ENCODE data around the gene SLC25A48.
A peak's percentile ranks its signal among the peaks of the same experiment; 100 is the strongest.

SLC25A48 gene

GRCh38 chr5:135905144-135905543 lies 70.7 kb downstream of the SLC25A48 start:
- H3K4me1 ChIP-seq (ENCODE audit: insufficient read depth, low read length) = no peaks in the 10 kb centered on the region
- H3K9ac ChIP-seq (ENCODE audit: low read length) = no peak overlapping the region
- no peak overlapping the region for H3K4me3 ChIP-seq (ENCODE audit: low read depth in 1 of 2, low read length in 2 of 2)
- H3K9me3 ChIP-seq (ENCODE audit: low read length) = no peaks in the 10 kb centered on the region
- H3K27me3 ChIP-seq (ENCODE audit: control insufficient read depth in 1 of 2, insufficient read depth in 2 of 2, low read length in 2 of 2) = no peaks in the 10 kb centered on the region
- H3K27ac ChIP-seq (ENCODE audit: low read depth, low read length) = no peak overlapping the region
- no peaks in the 10 kb centered on the region for H3K36me3 ChIP-seq (ENCODE audit: insufficient read depth, low read length)

GRCh38 chr5:135913713-135914626 lies 79.5 kb downstream of the SLC25A48 start:
- Histone ChIP-seq H3K9ac (ENCODE audit: low read length) (no peak overlapping the region), H3K4me1 (ENCODE audit: insufficient read depth, low read length) (no peaks in the 10 kb centered on the region), H3K9me3 (ENCODE audit: low read length) (no peaks in the 10 kb centered on the region), H3K27me3 (ENCODE audit: control insufficient read depth in 1 of 2, insufficient read depth in 2 of 2, low read length in 2 of 2) (peaks cover 0 to 6% of the 10 kb centered on the region in 2 donors), H3K4me3 (ENCODE audit: low read depth in 1 of 2, low read length in 2 of 2) (no peak overlapping the region), H3K27ac (ENCODE audit: low read depth, low read length) (no peak overlapping the region), H3K36me3 (ENCODE audit: insufficient read depth, low read length) (no peaks in the 10 kb centered on the region)

GRCh38 chr5:135915466-135916001 lies 81.1 kb downstream of the SLC25A48 start:
- Histone ChIP-seq H3K36me3 (ENCODE audit: insufficient read depth, low read length) (no peaks in the 10 kb centered on the region), H3K27me3 (ENCODE audit: control insufficient read depth in 1 of 2, insufficient read depth in 2 of 2, low read length in 2 of 2) (peaks cover 0 to 6% of the 10 kb centered on the region in 2 donors), H3K9ac (ENCODE audit: low read length) (no peak overlapping the region), H3K4me3 (ENCODE audit: low read depth in 1 of 2, low read length in 2 of 2) (no peak overlapping the region), H3K27ac (ENCODE audit: low read depth, low read length) (no peak overlapping the region), H3K9me3 (ENCODE audit: low read length) (no peaks in the 10 kb centered on the region), H3K4me1 (ENCODE audit: insufficient read depth, low read length) (no peaks in the 10 kb centered on the region)

DNA sequence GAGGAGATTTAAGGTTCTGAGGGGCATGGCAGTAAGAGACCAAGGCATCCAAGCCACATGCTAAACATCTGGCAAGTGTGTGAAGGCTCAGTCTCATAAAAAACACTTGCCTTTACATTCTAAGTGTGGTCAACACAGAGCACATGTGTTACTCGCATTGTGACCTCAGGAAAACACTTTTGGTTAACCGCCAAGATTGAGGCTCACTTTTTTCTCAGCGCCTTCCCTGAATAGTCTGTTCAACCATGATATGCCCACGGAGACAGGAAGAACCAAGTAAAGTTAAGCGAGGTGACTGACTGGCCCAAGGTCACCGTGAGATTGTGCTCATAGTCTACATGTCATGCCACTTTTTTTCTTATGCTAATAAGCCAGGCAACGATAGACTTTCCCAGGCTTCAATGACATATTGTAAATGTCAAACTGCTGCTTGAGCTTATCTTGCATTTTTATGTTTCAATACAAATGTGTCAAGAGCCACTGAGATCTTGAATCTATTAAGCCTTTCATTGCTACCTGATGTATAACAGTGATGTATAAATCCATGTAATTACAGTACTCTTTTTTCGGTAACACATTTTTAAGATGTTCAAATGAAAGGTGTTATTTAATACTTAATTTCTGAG lies 82.3 kb downstream of the SLC25A48 start:
- Histone ChIP-seq H3K4me3 (ENCODE audit: low read depth in 1 of 2, low read length in 2 of 2) (no peak overlapping the region), H3K27me3 (ENCODE audit: control insufficient read depth in 1 of 2, insufficient read depth in 2 of 2, low read length in 2 of 2) (peaks cover 0 to 6% of the 10 kb centered on the region in 2 donors), H3K36me3 (ENCODE audit: insufficient read depth, low read length) (no peaks in the 10 kb centered on the region)

DNA sequence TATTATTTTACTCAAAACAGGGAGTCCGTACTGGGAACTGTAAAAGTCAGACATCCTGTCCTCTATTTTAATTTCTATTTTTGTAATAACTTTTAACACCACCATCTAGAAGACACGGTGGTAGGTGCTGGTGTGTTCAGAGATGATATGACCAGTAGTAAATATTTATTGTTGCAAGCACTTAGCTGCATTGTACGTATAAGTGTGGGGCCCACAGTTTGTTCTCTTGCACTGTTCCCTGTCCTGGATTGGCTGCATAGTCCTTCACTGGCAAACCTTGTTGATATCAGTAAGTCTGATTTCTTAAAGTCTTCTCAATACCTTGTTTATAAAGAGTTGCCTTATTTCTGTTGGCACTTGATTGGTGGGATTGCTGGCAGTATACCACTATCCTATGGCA lies 85.7 kb downstream of the SLC25A48 start:
- H3K4me1 ChIP-seq (ENCODE audit: insufficient read depth, low read length) = no peaks in the 10 kb centered on the region
- peaks cover 0 to 6% of the 10 kb centered on the region in 2 donors for H3K27me3 ChIP-seq (ENCODE audit: control insufficient read depth in 1 of 2, insufficient read depth in 2 of 2, low read length in 2 of 2)
- H3K9ac ChIP-seq (ENCODE audit: low read length) = no peak overlapping the region
- H3K4me3 ChIP-seq (ENCODE audit: low read depth in 1 of 2, low read length in 2 of 2) = no peak overlapping the region
- no peak overlapping the region for H3K27ac ChIP-seq (ENCODE audit: low read depth, low read length)
- H3K36me3 ChIP-seq (ENCODE audit: insufficient read depth, low read length) = no peaks in the 10 kb centered on the region
- no peaks in the 10 kb centered on the region for H3K9me3 ChIP-seq (ENCODE audit: low read length)

More for the DNA sequence above, 82.3 kb downstream of the SLC25A48 start:
- Histone ChIP-seq H3K9me3 (ENCODE audit: low read length) (no peaks in the 10 kb centered on the region), H3K9ac (ENCODE audit: low read length) (no peak overlapping the region), H3K4me1 (ENCODE audit: insufficient read depth, low read length) (no peaks in the 10 kb centered on the region), H3K27ac (ENCODE audit: low read depth, low read length) (no peak overlapping the region)

- Histone ChIP-seq H3K27me3 (ENCODE audit: control insufficient read depth in 1 of 2, insufficient read depth in 2 of 2, low read length in 2 of 2) (peaks cover 3 to 6% of the 10 kb centered on the region in 2 donors), H3K4me1 (ENCODE audit: insufficient read depth, low read length) (no peaks in the 10 kb centered on the region), H3K36me3 (ENCODE audit: insufficient read depth, low read length) (no peaks in the 10 kb centered on the region), H3K4me3 (ENCODE audit: low read depth in 1 of 2, low read length in 2 of 2) (no peak overlapping the region), H3K9ac (ENCODE audit: low read length) (no peak overlapping the region), H3K9me3 (ENCODE audit: low read length) (no peaks in the 10 kb centered on the region), H3K27ac (ENCODE audit: low read depth, low read length) (no peak overlapping the region)
Observed at GRCh38 chr5:135921388-135921787, 86.9 kb downstream of the SLC25A48 start.

DNA sequence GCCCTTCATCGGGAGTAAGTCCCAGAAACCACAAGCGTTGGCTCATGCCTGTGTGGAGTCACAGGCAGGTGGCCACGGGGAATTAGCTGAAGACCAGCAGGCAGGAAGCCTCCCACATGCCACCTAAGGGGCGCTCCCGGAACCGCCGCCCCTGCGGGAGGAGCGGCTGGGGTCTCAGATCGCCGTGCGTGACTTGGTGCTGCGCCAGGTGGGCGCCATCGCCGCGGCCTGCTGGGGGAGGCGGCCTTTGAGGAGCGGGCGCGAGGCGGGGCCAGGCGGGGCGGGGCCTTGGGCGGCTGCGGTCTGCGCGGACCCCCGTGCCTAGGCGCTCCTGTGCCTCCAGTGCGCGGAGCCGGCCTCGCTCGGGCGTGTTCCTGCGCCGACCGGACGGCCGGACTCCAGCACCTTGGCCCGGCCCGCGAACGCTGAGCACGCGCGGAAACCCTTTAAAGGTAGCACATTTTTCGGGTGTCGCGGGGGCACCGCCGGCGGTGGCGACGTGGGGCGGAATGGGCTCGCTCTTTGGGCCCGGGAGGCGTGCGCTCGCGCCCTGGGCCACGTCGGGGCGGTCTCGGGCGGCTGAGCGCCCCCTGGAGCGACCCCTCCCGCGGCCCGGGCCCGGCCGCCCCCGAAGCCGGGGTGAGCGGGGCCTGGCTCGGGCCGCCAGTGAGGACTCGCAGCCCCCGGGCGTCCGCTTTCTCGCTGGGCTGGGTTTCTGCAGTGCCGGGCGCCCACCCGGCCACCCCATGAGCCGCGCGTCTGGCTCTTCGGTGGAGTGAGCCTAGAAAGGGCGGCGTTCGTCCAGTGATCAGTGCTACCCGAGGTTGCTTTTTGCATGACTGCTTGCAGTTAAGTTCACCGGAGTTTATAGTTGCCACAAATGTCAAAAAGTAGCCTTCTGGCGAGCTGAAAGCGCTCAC lies 95.8 kb downstream of the SLC25A48 start:
- Histone ChIP-seq H3K27me3 (ENCODE audit: control insufficient read depth in 1 of 2, insufficient read depth in 2 of 2, low read length in 2 of 2) (peaks cover 13 to 16% of the 10 kb centered on the region in 2 donors), H3K27ac (ENCODE audit: low read depth, low read length) (no peak overlapping the region), H3K4me3 (ENCODE audit: low read depth in 1 of 2, low read length in 2 of 2) (peak overlapping the region in 1 of 2 donors; percentile 35), H3K9ac (ENCODE audit: low read length) (no peak overlapping the region), H3K36me3 (ENCODE audit: insufficient read depth, low read length) (no peaks in the 10 kb centered on the region), H3K9me3 (ENCODE audit: low read length) (no peaks in the 10 kb centered on the region), H3K4me1 (ENCODE audit: insufficient read depth, low read length) (no peaks in the 10 kb centered on the region)

DNA sequence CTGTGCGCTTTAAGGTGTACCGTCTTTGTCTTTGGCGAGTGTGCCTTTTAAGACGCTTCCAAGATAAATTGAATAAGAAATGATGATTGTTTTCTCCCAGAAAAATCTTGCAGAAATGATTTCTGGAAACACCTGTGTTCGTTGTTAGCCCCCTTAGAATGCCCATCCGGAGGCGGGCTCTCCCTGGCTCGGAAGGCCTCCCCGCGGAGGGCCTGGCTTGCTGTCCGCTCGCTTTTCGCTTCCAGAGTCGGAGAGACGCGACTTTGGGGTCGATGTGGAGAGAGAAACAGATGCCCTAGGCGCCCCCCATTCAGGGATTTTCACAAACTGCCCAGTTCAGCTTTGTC lies 96.5 kb downstream of the SLC25A48 start:
- H3K4me1 ChIP-seq (ENCODE audit: insufficient read depth, low read length) = no peaks in the 10 kb centered on the region
- no peaks in the 10 kb centered on the region for H3K9me3 ChIP-seq (ENCODE audit: low read length)
- H3K27me3 ChIP-seq (ENCODE audit: control insufficient read depth in 1 of 2, insufficient read depth in 2 of 2, low read length in 2 of 2) = peaks cover 10 to 16% of the 10 kb centered on the region in 2 donors
- H3K36me3 ChIP-seq (ENCODE audit: insufficient read depth, low read length) = no peaks in the 10 kb centered on the region
- H3K9ac ChIP-seq (ENCODE audit: low read length) = no peak overlapping the region
- no peak overlapping the region for H3K27ac ChIP-seq (ENCODE audit: low read depth, low read length)
- no peak overlapping the region for H3K4me3 ChIP-seq (ENCODE audit: low read depth in 1 of 2, low read length in 2 of 2)

DNA sequence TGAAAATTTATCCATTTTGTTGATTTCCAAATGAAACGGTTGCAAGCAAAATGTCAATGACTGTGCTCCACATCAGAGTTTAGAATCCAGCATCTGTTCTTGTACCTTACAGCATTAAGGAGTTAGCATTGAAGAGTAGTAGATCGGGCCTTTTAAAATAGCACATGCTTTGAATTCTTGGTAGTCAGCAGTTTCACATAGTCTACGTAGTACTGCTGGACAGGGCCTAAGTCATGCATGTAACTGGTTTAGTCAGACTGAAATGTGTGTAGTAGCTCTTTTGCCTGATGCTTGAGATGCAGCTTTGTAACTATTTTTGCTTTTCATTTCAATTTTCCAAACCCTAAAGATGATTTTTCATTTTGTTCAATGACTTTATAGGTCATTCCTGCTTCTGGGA lies 100.5 kb downstream of the SLC25A48 start:
- Histone ChIP-seq H3K36me3 (ENCODE audit: insufficient read depth, low read length) (no peaks in the 10 kb centered on the region), H3K9ac (ENCODE audit: low read length) (no peak overlapping the region), H3K27ac (ENCODE audit: low read depth, low read length) (no peak overlapping the region), H3K9me3 (ENCODE audit: low read length) (no peaks in the 10 kb centered on the region), H3K4me1 (ENCODE audit: insufficient read depth, low read length) (no peaks in the 10 kb centered on the region), H3K4me3 (ENCODE audit: low read depth in 1 of 2, low read length in 2 of 2) (no peak overlapping the region), H3K27me3 (ENCODE audit: control insufficient read depth in 1 of 2, insufficient read depth in 2 of 2, low read length in 2 of 2) (peaks cover 8 to 13% of the 10 kb centered on the region in 2 donors)

DNA sequence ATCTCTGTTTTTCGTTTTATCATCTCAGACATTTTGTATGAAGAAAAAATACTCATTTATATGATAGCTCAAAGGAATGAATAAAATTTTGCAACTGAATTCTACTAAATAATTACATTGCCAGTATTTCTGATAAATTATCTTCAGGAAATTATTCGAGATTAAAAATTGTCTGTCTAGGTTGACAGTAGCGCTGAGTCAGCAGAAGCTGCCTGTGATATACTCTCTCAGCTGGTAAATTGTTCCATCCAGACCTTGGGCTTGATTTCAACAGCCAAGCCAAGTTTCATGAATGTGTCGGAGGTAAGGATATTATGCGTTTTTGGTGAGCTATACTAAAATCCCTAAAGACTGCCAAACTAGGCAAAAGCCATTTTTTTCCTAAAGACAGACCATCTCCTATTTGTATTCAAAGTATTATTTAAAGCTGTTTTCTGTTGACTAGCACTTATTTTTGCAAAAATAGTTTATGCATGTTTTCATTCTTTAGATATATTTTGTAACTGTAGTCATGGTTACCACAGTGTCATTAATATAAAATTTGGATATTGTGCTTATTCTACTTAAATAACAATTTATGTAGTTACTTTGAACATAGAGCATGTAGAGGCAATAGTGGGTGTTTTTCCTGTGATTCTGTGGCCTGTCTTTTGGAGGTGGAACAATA lies 102.9 kb downstream of the SLC25A48 start:
- no peaks in the 10 kb centered on the region for H3K36me3 ChIP-seq (ENCODE audit: insufficient read depth, low read length)
- H3K9me3 ChIP-seq (ENCODE audit: low read length) = no peaks in the 10 kb centered on the region
- H3K27ac ChIP-seq (ENCODE audit: low read depth, low read length) = no peak overlapping the region
- H3K27me3 ChIP-seq (ENCODE audit: control insufficient read depth in 1 of 2, insufficient read depth in 2 of 2, low read length in 2 of 2) = no peaks in the 10 kb centered on the region
- H3K4me1 ChIP-seq (ENCODE audit: insufficient read depth, low read length) = no peaks in the 10 kb centered on the region
- no peak overlapping the region for H3K4me3 ChIP-seq (ENCODE audit: low read depth in 1 of 2, low read length in 2 of 2)
- H3K9ac ChIP-seq (ENCODE audit: low read length) = no peak overlapping the region

All from muscle layer of colon (tissue), 2 donors.